Ovary (tissue), 3 donors: ENCODE measurements around the gene HAND1.

Experiments used
- EP300 ChIP-seq: sonication (generic); formaldehyde crosslinking; IDR thresholded peaks from one replicate; pipeline ENCODE4 v1.6.1; 2017; ENCODE audit warnings: antibody characterized with exemption
- POLR2A ChIP-seq: fragments of 450-650 bp; IDR thresholded peaks from one replicate; pipeline ENCODE4 v1.6.1; 2017; ENCODE audit warnings: antibody characterized with exemption, mild to moderate bottlenecking, moderate library complexity
- TF ChIP-seq, protein P1 (sequence below), 3 donors: fragments of 450-650 bp in 2 of 3; fragments of 200-600 bp in 1 of 3; IDR thresholded peaks; one replicate each; pipeline versions ENCODE4 v1.5.1 to v1.8.0; 2016 to 2022; ENCODE audit warnings: antibody characterized with exemption in 3 of 3, mild to moderate bottlenecking in 1 of 3
- donor health status: DM: no; HTN: no; CAD: no.

- TF ChIP-seq, protein P1, sequence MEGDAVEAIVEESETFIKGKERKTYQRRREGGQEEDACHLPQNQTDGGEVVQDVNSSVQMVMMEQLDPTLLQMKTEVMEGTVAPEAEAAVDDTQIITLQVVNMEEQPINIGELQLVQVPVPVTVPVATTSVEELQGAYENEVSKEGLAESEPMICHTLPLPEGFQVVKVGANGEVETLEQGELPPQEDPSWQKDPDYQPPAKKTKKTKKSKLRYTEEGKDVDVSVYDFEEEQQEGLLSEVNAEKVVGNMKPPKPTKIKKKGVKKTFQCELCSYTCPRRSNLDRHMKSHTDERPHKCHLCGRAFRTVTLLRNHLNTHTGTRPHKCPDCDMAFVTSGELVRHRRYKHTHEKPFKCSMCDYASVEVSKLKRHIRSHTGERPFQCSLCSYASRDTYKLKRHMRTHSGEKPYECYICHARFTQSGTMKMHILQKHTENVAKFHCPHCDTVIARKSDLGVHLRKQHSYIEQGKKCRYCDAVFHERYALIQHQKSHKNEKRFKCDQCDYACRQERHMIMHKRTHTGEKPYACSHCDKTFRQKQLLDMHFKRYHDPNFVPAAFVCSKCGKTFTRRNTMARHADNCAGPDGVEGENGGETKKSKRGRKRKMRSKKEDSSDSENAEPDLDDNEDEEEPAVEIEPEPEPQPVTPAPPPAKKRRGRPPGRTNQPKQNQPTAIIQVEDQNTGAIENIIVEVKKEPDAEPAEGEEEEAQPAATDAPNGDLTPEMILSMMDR (IDR thresholded peaks at IDR 0.05): no peak
- TF ChIP-seq EP300: no peak
- TF ChIP-seq POLR2A: no peak
These were observed 33.2 kb downstream of the HAND1 start for GRCh38 chr5:154444556-154445421.
